ENCODE results near the gene HLA-G.
"Not testable (repeated sequence)": the region's sequence is repeated elsewhere in the genome, so short reads cannot be mapped to it uniquely, and the experiment has no call there.

Gene HLA-G

GRCh38 chr6:29827579-29828470 lies at the start of gene HLA-G:
Gene HLA-G, plus strand, starts transcription at chr6:29827825. Its CDS starts 20 bp downstream, at chr6:29827845.
- no peak for DNase-seq

- not testable (repeated sequence) for DNase-seq
These were observed 47.5 kb upstream of the HLA-G start for GRCh38 chr6:29780019-29780698.

DNA sequence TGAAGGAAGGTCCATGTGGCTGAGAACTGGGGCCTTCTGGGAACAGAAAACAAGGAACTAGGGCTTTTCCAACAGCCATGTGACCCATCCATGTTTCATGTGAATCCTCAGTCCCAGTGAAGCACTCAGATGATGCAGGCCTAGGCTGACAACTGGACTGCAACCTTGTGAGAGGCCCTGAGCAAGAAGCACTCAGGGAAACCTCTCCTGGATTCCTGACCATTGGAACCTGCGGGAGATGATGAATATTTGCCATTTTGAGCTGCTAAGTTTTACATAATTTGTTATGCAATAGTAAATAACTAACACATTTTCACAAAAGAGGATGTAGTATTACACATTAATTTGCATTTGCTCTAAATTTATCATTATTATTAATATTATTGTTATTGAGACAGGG lies 38.4 kb upstream of the HLA-G start:
- no peak for DNase-seq

- no peak for DNase-seq
These were observed 37.0 kb upstream of the HLA-G start for GRCh38 chr6:29790626-29791025.

GRCh38 chr6:29791162-29791561 lies 36.5 kb upstream of the HLA-G start:
- no peak for DNase-seq

DNA sequence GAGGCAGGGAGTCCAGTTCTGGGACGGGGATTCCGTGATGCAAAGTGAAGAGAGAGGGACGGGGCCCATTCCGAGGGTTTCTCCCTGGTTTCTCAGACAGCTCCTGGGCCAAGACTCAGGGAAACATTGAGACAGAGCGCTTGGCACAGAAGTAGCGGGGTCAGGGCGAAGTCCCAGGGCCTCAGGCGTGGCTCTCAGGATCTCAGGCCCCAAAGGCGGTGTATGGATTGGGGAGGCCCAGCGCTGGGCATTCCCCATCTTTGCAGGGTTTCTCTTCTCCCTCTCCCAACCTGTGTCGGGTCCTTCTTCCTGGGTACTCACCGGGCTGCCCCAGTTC lies 35.9 kb upstream of the HLA-G start:
- no peak for DNase-seq

GRCh38 chr6:29792123-29793035 lies 35.2 kb upstream of the HLA-G start:
- no peak for DNase-seq

DNA sequence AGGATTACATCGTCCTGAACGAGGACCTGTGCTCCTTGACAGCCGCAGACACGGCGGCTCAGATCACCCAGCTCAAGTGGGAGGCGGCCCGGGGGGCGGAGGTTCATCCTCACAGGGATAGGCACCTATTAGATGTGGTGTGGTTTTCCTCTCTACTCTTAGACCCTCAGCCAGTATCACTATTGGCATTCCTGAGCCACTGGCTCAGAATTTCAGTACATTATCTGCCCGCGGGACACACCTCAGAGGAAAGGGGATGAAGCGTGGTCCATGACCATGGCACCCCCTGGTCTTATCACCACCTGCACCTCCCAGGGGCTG lies 34.6 kb upstream of the HLA-G start:
- no peak for DNase-seq

GRCh38 chr6:29793796-29794195 lies 33.8 kb upstream of the HLA-G start:
- no peak for DNase-seq

DNA sequence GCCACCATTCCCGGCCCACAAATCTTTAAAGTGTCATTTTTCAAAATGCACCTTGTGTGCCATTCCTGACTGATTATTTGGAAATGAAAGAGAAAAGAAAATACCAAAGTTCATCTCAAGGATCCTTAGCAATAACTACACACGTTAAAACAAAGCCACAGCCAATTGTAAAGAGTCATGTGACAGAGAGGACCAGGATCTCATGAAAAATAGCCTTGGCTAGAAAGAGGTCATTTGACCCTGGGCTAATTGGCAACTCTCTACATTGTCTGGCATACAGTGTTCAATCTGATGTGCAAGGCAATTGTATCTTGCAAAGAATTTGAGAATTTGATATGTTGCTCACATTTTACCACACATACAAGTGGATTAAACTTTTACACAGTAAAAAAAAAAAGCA lies 31.6 kb upstream of the HLA-G start:
- no peak for DNase-seq

GRCh38 chr6:29797135-29797534 lies 30.5 kb upstream of the HLA-G start:
- DNase-seq = no peak

GRCh38 chr6:29797966-29798365 lies 29.7 kb upstream of the HLA-G start:
- DNase-seq = no peak

DNA sequence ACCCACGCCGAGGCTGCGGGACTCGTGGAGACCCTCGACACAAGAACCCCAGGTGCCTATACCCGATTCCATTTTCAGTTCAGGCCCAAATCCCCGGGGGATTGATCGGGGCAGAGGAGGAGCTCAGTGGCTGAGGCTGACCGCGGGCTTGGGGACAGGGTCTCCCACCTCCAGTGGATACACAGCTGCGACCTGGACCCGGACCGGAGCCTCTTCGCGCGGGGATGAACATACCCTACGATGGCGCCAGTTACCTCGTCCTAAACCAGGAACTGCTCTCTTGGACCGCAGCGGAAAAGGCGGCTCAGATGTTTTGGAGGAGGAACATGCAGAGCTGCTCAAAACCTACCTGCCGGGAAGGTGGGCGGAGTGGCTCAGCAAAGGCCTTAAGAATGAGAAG lies 27.4 kb upstream of the HLA-G start:
- no peak for DNase-seq

- DNase-seq = no peak
These were observed 21.2 kb upstream of the HLA-G start for GRCh38 chr6:29806387-29806786.

- DNase-seq = no peak
These were observed 18.4 kb upstream of the HLA-G start for GRCh38 chr6:29809249-29809648.

DNA sequence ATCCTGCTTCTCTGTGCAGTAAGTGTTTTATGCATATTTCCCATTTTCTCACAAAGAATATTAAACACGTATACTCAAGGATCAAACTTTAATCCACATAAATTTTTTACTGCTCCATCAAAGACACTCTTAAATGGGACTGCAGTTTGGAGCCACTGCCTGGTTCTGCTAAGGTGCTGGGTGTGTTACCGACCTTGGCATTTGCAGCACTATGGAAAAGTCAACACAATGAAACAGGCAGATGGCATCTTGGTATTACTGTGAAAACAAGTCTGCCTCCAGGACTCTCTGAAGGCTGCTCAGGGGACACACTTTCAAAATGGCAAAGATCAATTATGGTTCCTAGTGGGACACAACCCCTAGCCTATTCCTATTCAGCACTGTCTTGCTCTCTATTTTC lies 17.3 kb upstream of the HLA-G start:
- DNase-seq = no peak

DNA sequence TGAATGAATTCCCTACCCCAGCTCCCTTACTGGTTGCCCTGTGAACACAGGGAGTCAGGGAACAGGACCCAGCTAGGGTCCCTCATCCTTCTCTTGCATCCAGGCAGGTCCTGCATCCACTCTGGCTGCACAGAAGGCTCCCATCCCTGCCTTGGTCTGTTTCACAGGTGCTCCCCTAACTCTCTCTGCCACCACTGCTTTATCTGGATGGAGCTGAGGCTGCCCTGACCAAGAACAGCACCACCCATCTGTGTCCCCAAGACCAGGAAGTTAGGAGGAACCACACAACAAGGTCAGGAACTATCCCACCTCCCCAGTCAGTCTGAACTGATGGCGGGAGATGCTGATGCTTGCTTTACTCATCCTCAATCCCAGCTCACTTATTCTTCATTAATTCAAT lies 16.2 kb upstream of the HLA-G start:
- no peak for DNase-seq

GRCh38 chr6:29813066-29813465 lies 14.6 kb upstream of the HLA-G start:
- DNase-seq = no peak

- DNase-seq = no peak
These were observed 13.8 kb upstream of the HLA-G start for GRCh38 chr6:29813809-29814208.

DNA sequence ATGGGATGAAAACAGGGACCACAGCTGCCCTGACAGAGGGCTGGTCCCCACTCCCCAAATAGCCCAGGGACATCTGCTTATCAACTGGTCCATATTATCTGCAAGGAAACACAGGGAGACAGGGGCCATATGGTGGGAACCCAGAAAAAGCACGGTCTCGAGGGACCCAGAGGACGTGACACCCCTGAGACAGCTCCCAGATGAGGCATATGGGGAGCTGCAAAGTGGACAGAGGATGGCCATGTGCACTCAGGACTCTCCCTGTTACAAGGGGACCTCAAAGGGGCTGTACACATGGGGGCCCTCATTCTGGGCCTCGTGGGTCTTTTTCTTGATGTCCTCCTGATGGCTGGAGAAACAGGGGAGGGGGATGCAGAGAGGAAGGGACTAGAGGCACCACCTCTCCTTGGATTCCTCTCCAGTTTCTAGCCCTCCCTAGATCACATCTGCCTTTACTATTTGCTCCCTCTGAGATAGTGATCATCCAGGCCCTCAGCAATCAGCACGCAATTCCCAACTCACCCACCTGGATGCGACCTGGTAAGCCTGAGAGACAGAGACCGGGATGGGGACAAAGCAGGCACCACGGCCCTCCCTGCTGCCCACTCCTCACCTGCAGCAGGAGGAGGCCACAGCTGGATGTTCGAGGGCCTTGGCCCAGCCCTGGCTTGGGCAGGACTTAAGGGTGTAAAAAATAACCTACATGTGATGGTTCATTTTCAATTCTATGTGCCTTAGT lies 13.1 kb upstream of the HLA-G start:
- no peak for DNase-seq

GRCh38 chr6:29815118-29815750 lies 12.4 kb upstream of the HLA-G start:
- DNase-seq = no peak

GRCh38 chr6:29816030-29816429 lies 11.6 kb upstream of the HLA-G start:
- no peak for DNase-seq

All from NCI-H510A (cell line).